PC-3 (cell line): ENCODE data around the gene MDGA2.

Source experiments
- EZH2 ChIP-seq: fragments of 300-600 bp; sonication (generic); IDR thresholded peaks from one replicate; pipeline ENCODE4 v1.6.1; 2017; ENCODE audit warnings: antibody characterized with exemption, mild to moderate bottlenecking, low read length; ENCODE audit not compliant: unreplicated experiment
- EZH2phosphoT487 ChIP-seq: fragments of 300-600 bp; sonication (generic); IDR thresholded peaks from 2 replicates; pipeline ENCODE4 v1.6.1; 2018; ENCODE audit warnings: mild to moderate bottlenecking, antibody characterized with exemption, low read length, borderline replicate concordance
- TF ChIP-seq, protein P1 (sequence below): fragments of 300-600 bp; sonication (generic); conservative IDR thresholded peaks from 2 replicates; pipeline ENCODE4 v1.5.1; 2017; ENCODE audit warnings: antibody characterized with exemption, low read depth, mild to moderate bottlenecking, low read length

- TF ChIP-seq, protein P1, sequence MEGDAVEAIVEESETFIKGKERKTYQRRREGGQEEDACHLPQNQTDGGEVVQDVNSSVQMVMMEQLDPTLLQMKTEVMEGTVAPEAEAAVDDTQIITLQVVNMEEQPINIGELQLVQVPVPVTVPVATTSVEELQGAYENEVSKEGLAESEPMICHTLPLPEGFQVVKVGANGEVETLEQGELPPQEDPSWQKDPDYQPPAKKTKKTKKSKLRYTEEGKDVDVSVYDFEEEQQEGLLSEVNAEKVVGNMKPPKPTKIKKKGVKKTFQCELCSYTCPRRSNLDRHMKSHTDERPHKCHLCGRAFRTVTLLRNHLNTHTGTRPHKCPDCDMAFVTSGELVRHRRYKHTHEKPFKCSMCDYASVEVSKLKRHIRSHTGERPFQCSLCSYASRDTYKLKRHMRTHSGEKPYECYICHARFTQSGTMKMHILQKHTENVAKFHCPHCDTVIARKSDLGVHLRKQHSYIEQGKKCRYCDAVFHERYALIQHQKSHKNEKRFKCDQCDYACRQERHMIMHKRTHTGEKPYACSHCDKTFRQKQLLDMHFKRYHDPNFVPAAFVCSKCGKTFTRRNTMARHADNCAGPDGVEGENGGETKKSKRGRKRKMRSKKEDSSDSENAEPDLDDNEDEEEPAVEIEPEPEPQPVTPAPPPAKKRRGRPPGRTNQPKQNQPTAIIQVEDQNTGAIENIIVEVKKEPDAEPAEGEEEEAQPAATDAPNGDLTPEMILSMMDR: no peak
- TF ChIP-seq EZH2 (no peak), EZH2phosphoT487 (no peak)
These were observed 636.1 kb downstream of the MDGA2 start for GRCh38 chr14:47039336-47039735.
